NCI-H2081 (cell line): ENCODE measurements around the gene PARD6B.

Experiments used
- DNase-seq, 2 experiments: peaks; one replicate each; lab custom pipeline; 2025; lab: John Stamatoyannopoulos, UW

Gene PARD6B

DNA sequence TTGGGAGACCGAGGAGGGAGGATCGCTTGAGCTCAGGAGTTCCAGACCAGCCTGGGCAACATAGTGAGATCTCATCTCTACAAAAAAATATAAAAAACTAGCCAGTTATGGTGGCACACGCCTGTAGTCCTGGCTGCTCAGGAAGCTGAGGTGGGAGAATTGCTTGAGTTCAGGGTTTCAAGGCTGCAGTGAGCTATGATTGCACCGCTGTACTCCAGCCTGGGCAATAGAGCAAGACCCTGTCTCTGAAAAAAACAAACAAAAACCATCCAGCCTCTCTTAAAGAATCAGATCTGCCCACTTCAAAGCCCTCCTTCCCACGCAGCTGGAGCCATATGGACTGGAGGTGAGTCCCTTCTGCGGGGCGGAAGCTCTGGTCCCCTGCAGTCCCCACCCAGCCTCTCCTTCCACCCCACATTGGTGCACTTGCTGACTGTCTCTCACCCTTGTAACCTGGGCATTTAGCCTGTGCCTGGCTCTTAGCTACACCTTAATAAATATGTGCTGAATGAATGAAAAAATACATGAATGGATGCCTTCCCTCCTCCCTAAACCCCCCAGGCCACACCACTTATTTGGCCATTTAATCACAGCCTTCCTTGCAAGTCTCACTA, 7.2 kb upstream of the PARD6B start:
- DNase-seq = no peak

DNA sequence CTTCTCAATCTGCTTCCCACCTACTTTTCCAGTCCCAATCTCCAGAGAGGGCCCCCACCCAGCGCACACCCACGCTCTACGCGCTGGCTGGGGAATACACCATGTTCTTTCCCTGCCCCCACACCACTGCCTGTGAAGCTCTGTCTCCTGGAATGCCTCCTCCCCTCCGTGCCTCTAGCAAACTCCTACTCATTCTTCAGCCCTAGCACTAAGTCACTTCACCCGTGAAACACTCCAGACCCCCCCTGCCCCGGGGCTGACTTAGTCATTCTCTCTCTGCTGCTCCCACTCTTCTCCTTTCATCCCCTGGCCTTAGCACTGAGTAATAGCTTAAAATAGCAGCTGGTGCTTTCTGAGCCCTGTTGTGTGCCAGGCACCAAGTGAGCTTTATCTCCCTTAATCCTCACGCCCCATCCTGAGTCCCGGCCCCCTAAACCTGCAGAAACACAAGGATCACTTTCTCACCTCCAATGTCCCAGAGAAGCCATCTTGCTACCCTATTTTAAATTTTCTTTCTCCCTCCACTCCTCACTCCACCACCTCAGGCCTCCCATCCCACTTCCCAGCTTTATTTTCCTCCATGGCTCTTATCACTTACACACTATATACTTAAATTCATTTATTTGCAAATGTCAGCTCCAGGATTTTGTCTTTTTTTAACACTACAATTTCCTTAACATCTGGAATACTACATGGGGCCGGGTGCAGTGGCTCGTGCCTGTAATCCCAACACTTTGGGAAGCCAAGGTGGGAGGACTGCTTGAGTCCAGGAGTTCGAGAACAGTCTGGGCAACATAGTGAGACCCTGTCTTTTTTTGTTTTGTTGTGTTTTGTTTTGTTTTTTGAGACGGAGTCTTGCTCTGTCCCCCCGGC, 6.3 kb upstream of the PARD6B start:
- no peak for DNase-seq

DNA sequence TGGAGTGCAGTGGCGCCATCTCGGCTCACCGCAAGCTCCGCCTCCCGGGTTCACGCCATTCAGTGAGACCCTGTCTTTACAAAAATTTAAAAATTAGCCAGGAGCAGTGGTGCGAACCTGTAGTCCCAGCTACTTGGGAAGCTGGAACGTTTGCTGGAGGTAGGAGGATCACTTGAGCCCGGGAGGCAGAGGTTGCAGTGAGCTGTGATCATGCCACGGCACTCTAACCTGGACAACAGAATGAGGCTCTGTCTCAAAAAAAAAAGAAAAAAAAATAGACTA, 5.7 kb upstream of the PARD6B start:
- DNase-seq = no peak

DNA sequence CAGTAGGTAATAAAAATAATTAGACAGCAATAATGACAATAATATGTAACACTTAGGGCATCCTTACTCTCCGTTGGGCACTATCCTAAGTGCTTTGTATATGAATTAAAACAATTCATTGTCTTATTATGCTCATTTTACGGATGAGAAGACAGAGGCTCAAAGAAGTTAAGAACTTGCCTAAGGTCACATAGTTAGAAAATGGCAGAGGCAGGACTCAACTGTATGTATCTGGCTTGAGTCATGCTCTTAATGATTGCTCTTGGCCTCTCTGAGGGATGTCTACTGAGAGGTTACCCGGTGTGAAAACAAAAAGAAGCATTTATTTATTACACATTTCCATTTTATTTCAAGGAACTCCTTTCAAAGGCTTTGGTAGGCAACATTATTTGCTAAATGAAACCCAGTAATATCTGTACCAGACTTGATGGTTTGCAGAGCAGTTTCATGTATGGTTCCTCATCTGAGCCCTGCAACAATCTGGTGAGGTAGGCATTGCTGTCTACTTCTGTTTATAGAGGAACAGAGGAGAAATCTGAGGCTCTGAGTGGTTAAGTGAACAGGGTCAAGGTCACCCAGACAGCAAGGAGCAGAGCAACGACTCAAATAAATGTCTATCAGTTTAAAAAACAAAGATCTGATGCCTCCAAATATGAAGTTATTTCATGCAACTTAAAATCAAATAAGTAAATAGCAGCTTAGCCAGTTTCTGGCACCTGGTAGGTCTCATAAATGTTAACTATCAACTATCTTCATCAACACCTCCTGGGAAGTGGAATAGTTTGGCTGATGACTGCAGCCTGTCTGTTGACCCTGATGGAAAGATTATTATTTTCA, 4.2 kb upstream of the PARD6B start:
- no peak for DNase-seq

DNA sequence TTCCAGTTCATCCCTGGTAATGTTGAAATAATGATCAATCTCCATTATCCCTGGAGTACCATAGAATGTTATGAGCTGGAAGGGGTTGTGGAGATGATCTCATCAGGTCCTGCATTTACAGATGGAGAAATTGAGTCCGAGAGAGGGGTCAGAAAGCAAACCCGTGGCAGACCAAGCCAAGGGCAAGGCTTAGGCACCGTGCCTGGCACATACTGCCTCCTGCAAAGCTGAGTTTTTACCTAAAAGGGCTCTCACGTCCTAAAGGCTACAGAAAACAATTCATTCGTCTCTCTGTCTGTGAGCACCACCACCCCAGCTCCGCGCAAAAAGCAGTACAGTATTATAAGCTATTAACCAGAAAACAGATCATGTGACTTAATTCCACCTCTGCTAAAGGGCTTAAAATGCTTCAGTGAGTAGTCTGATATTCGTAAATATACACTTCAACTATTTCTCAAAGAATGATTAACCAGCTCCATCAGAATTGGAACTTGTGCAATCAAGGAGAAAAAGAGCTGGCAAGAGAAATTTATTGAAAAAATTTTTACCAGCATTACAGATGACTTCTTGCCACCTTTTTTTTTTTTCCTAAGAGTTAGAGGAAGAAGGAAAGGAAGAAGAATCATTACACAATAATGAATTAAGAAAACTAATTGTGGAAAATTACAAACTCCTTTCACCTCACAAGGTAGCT, 3.4 kb upstream of the PARD6B start:
- DNase-seq = no peak

DNA sequence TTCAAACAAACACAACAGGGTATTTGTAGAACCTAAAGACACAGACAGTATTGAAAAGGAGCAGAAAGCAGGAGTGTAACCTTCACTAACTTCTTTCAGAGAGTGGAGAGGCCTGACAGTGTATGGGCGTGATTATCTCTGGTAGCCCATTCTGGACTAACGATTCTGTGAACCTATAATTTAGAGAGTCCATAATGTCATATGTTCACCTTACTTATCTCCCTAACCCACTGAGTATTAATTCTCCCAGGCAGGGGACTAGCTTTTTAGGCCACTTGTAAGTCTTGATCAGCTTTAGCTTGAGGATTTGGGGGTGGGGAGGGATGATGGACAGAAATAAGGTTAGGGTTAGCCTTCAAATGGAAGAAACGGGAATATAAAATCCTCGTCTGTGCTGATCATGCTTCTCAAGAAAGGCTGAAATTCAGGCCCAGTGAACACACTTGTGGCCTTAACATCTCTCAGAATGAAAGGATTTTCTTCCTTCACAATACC, 2.8 kb upstream of the PARD6B start:
- DNase-seq = no peak

DNA sequence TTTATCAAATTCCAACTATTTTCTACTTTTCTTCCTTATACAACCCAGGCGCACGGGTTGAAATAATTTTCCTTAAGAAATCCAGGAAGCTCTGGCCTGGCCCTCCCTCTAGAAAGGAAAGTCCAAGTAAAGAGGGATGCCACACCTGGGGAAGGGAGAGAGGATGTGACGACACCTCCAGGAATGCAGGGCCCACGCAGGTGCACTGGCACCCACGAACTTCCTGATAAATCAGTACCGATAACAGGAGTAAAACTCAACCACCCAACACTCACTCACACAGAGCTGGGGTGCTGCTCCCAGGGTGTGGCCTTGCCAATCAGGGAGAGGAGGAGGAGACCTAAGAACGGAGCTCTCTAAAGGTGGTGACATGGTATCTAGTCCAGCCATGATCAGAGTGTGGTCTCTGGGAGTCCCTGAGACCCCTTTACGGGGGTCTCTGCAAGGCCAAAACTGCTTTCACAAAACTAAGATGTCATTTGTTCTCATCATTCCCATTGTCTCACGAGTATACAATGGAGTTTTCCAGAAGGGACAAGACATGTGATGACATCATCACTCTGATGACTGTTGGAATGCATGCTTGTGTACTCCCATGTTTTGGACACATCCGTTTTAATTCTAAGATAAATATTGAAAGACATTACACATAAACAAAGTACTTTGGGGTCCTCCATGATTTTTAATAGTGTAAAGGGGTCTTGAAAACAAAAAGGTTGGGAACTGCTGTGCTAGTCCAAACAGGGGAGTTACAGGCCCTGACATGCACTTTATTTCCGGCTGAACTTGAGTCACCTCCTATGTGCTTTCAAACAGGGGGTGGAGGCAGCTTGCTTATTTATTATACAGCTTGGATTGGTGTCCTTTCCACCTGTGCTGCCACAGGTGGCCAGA, 2.2 kb upstream of the PARD6B start:
- no peak for DNase-seq

DNA sequence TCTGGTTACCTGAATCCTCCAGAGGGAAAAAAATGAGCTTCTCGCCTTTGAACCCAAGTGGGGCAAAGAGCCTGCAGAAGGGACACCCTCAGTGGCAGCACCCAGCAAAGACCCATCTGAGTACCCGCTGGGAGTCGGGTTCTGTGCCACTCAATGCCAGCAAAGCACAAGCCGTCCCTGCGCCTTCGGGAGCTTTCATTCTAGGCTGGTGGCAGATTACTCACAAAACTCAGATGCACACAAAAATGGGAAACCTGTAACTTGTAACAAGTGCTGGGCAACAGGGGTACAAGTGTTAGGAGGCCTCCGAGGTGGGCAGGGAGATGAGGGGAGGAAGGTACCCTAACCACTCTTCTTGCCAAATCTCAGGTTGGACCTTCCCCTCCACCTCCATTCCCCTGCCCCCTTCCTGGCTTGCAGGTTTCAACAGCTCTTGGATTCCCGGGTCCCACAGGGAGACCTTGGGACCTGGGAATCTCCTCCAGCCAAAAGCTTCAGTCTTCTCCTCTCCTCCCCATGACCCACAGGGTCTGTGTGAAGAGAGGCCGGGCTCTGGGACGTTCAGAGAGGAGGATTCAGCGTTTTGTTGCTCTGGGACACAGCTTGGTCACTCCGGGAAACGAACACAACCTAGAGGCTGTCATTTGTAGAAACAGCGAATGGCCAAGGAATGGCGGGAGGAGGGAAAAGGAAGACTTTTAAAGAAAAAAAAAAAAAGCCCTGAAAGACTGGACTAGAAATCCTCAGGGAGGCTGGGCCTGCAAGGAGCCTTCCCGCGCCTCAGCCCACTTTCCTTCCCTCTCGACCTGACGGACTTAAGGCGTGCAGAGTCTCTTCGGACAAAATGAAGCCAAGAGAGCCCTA, 1.2 kb upstream of the PARD6B start:
- DNase-seq = no peak

DNA sequence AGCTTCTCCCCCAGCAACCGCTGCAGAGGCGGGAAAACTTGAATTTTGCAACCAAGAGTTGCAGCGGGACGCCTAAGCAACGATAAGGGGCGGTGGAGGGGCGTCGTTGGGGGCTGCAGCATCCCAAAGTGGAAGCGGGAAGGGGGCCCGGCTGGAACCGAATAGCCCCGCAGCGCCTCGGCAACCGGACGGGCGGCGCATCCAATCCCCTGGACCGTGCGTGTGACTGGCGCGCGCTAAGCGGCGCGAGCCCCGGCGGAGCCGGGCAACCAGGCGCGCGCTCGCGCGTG, 670 bp upstream of the PARD6B start:
- no peak for DNase-seq

DNA sequence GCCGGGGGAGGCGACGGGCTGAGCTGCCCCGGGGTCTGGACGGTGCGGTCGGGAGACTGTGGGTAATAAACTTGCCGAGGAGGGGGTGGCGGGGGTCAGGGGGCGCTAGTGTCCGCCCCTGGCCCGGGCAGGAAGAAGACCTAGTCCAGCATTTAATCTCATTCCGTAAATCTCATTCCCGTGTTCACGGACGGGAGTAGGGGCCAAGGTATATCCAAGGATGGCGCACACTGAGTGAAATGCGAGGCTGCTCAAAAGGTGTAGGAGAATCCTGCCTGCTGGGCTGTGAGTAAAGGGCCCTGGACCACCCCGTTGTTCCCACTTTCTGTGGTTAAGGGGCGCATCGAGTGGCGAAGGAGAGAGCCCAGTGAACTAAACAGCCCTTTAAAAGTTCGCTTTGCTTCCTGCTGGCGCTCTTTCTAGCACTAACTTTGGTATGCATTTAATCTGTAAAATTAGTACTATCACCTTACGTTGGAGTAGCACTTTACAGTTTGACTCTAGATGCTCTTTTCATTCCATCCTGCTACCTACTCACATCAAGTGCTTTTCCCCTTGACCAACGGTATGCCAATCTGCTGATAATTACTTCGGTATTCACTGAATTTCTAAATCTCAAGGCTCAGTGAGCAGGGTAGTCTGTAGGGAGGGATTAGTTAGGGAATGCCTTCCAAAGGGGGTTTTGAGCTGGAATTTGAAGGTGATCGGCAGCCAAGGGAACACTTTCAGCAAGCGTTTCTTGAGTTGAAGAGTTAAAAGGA, 730 bp downstream of the PARD6B start:
- DNase-seq = peak in 1 of 2 experiments; percentile 15

DNA sequence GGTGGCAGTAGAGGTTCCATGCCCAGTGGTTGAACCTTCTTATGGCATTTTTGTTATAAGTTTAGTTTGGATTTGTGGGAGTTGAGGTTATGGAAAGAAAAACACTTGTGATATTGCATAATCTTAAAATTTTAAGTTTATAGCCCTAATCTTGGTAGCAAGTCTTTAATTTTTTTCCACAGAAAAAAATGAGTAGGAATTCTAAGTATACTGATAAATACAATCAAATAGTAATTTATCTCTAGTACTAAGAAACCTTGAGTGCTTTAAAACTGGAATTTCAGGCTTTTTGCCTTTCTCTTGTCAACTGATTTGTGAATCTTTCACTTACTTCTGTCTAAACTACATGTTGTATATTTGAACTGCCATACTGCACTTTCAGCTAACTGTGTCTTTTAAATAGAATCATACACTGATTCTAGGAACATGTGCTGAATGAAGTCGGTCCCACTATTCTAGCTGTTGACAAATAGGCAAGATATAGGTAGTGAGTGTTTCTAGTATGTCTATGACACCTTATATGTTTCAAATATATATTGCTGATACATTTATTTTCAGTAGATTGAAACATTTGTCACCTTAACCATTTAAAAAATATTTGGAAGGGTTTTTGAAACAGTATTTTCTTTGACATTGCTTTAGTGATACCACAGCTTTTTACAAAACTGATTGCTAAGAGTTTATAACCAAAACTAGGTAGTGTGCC, 2.4 kb downstream of the PARD6B start:
- no peak for DNase-seq

DNA sequence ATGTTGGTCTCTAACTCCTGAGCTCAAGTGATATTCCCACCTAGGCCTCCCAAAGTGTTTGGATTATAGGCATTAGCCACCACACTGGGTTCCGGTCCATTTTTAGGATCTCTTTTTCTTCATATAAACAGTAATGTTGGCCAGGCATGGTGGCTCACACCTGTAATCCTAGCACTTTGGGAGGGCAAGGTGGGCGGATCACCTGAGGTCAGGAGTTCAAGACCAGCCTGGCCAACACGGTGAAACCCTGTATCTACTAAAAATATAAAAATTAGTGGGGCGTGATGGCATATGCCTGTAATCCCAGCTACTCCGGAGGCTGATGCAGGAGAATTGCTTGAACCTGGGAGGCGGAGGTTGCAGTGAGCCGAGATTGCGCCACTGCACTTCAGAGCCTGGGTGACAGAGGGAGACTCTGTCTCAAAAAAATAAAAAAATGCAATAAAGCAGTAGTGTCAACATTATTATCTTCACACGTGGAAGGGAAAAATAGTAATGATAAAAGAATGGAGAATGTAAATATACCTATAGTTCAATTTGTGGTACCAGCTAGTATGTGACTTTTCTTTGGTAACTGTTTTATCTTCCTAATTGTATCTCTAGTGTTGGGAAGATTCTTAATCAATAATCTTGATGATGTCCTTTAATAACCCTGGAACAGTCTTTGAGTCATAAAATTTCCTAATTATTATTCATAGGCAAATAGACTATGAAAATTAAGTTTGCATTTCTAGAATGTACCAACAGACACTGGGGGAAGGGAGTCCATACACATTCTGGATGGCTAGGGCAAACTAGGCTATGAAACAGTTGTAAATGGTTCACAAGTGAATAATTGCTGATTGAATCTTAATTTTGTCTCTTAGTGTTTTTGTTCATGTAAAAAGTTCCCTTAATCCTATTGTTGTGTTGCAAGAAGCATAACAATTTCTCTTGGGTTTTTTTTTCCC, 3.6 kb downstream of the PARD6B start:
- DNase-seq = no peak

DNA sequence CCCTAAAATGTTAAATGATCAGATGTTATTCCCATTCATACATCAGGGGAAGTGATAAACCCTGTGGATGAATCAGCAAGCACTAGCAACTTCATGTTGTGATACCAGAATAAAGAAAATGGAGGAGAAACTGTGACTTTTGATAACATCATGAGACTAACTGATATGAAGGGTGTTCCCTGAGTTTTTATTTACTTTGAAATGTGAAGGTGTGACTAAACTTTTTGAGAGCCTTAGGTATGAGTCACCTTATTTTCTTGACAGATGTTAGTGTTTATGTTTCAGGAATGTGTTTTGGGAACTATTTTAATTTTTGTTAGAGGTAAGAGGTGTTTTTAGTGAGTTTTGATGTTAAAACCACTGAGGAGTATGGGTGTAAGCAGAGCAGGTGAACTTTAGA, 4.4 kb downstream of the PARD6B start:
- DNase-seq = no peak

DNA sequence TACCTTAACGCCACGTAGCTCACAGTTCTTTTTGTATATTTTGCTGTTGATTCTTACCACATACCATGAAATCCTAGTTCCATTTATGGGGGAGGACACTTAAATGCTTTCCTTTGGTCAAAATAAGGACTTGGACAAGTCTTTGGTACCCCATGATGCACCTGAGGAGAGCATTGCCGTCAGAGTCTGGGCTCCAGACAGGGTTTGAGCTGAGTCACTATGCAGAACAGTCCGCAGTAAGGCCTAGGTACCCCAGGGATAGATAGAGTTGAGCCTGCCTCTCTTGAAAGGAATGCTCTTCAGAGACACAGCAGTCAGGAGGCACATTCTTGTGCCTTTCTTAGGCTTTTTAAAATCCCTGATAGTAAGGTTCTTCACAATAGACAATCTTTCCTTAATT, 6.0 kb downstream of the PARD6B start:
- DNase-seq = no peak

DNA sequence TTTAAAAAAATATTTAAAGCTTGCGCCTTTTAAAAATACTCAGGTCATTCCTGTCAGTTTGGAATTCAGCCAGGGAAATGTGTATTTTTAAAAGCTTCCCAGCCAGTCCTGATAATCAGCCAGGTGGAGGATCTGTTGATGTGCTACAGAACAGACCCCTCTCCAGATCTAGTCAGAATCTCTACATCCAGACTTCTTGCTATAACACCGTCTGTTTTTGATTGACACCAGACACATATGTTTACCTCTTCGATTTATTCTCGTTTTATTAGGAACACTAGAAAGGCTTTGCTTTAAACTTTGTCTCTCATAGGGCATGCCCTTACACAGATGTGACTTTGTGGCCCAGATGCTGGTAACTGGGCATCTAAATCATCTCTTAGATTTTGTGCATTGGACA, 11.7 kb downstream of the PARD6B start:
- DNase-seq = no peak

DNA sequence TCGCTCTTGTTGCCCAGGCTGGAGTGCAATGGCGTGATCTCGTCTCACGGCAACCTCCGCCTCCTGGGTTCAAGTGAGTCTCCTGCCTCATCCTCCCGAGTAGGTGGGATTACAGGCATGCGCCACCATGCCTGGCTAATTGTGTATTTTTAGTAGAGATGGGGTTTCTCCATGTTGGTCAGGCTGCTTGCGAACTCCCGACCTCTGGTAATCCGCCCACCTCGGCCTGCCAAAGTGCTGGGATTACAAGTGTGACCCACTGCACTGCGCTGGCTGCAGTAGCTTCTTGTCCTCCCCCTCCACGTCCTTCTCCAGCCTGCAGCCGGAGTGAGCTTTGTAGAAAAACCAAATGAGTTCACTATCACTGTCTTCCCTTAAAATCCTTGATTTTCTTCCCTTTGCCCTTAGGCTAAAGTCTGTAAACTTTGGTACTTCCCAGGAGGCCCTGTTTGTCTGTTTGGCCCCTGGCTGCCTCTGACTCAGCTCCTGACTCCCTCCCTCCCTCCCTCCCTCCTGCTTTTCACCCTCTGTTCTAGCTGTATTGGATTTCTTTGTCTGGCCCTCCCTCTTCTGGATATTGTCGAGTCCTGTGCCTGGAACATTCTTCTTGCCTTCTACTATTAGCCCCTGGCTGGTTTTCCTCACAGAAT, 12.9 kb downstream of the PARD6B start:
- DNase-seq = no peak

DNA sequence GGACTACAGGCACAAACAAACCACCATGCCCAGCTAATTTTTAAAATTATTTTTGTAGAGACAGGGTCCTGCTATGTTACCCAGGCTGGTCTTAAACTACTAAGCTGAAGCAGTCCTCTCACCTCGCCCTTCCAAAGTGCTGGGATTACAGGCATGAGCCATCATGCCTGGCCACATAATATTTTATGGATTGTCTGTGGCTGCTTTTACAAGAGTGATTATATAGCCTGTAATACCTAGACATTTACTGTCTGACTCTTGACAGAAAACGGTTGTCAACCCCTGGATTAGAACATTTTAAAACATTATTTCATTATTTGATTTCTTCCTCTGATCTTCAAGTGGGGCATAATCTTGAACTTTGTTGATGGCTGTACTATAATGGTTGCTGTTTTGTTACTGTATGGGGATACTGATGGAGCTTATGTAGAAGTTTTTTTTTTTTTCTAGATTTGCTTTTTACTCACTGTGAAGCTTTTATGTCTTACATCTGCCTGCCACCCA, 14.3 kb downstream of the PARD6B start:
- no peak for DNase-seq
